ENCODE data around the gene SV2C. TPM values are rescaled to one million over a fixed set of nuclear protein-coding genes. Genes with fewer than 3 reads are reported as not detected.

Gene SV2C
- total RNA-seq, 1 donor from 2014 or later, result 3.4 TPM

- Histone ChIP-seq H3K27ac (no peak overlapping the region), H3K36me3 (no peaks in the 10 kb centered on the region), H3K4me3 (no peak overlapping the region), H3K9me3 (no peaks in the 10 kb centered on the region), H3K4me1 (no peaks in the 10 kb centered on the region), H3K27me3 (no peaks in the 10 kb centered on the region)
- TF ChIP-seq POLR2AphosphoS5 (IDR thresholded peaks at IDR 0.05; ENCODE audit: insufficient read depth in 1 of 2, low read depth in 1 of 2), result no peak
- no peak for TF ChIP-seq POLR2A (IDR thresholded peaks at IDR 0.05)
- TF ChIP-seq CTCF (IDR thresholded peaks at IDR 0.05), result no peak
- DNase-seq (ENCODE audit: extremely low spot score in 2 of 2), result no peak
- intact Hi-C loops (cut with DNase I), result no loop called here
These were observed 69.5 kb downstream of the SV2C start for GRCh38 chr5:76152700-76153099.

DNA sequence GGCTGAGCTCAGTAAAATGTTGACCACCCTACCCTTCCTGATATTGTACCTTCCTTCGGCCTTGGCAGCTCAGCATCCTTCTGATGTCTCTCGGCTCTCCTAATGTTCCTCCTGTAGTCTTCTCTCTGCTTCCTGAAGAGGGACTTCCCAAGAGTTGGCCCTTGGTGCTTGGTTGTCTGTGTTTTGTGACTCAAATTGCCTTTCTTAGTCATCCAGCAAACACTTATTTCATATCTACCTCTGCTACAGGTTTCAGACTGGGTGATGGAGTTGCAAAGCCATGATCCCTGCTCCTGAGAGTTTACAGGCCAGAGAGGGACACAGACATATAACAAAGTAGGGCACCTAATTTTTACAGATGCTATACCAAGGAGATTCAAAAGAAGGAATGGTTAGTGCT is 70.1 kb downstream of the SV2C start:
- no peaks in the 10 kb centered on the region for H3K36me3 ChIP-seq
- no peak overlapping the region for H3K4me3 ChIP-seq
- TF ChIP-seq POLR2AphosphoS5 (IDR thresholded peaks at IDR 0.05; ENCODE audit: insufficient read depth in 1 of 2, low read depth in 1 of 2), result no peak
- TF ChIP-seq CTCF (IDR thresholded peaks at IDR 0.05), result no peak
- no peak for TF ChIP-seq POLR2A (IDR thresholded peaks at IDR 0.05)
- no peaks in the 10 kb centered on the region for H3K27me3 ChIP-seq
- no peak for DNase-seq (ENCODE audit: extremely low spot score in 2 of 2)
- H3K27ac ChIP-seq, result no peak overlapping the region
- intact Hi-C loops (cut with DNase I), result no loop called here
- H3K4me1 ChIP-seq, result no peaks in the 10 kb centered on the region
- no peaks in the 10 kb centered on the region for H3K9me3 ChIP-seq

- no peak for DNase-seq (ENCODE audit: extremely low spot score in 2 of 2)
- TF ChIP-seq POLR2A (IDR thresholded peaks at IDR 0.05), result no peak
- TF ChIP-seq CTCF (IDR thresholded peaks at IDR 0.05), result no peak
- no peak for TF ChIP-seq POLR2AphosphoS5 (IDR thresholded peaks at IDR 0.05; ENCODE audit: insufficient read depth in 1 of 2, low read depth in 1 of 2)
- H3K27me3 ChIP-seq, result no peaks in the 10 kb centered on the region
- H3K27ac ChIP-seq, result no peak overlapping the region
- no peaks in the 10 kb centered on the region for H3K36me3 ChIP-seq
- intact Hi-C loops (cut with DNase I), result no loop called here
- no peaks in the 10 kb centered on the region for H3K4me1 ChIP-seq
- H3K4me3 ChIP-seq, result no peak overlapping the region
- H3K9me3 ChIP-seq, result no peaks in the 10 kb centered on the region
These were observed 71.0 kb downstream of the SV2C start for GRCh38 chr5:76154009-76154690.

- no peak overlapping the region for H3K4me3 ChIP-seq
- DNase-seq (ENCODE audit: extremely low spot score in 2 of 2), result no peak
- no peaks in the 10 kb centered on the region for H3K36me3 ChIP-seq
- H3K4me1 ChIP-seq, result no peaks in the 10 kb centered on the region
- TF ChIP-seq CTCF (IDR thresholded peaks at IDR 0.05) (no peak), POLR2A (IDR thresholded peaks at IDR 0.05) (no peak), POLR2AphosphoS5 (IDR thresholded peaks at IDR 0.05; ENCODE audit: insufficient read depth in 1 of 2, low read depth in 1 of 2) (no peak)
- no peak overlapping the region for H3K27ac ChIP-seq
- intact Hi-C loops (cut with DNase I), result no loop called here
- H3K27me3 ChIP-seq, result no peaks in the 10 kb centered on the region
- no peaks in the 10 kb centered on the region for H3K9me3 ChIP-seq
These were observed 72.4 kb downstream of the SV2C start for GRCh38 chr5:76155536-76155935.

DNA sequence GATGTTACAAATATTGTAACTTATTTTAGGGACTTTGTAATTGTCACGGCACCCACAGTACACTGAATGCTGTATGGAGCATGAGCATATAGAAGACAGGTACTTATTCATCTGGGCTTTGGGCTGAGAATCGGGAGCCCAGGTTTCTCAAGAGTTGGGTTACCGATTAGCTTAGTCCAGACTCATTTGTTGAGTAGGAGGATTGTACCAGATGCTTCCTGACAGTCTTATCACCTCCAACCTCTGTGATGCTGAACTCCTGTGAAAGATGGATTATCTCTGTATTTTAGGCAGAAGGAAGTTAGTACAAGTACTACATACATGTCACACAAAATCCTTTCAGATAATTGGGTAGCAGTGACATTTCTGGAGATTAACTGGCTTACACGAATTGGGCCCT is 79.2 kb downstream of the SV2C start:
- H3K36me3 ChIP-seq, result no peaks in the 10 kb centered on the region
- TF ChIP-seq POLR2A (IDR thresholded peaks at IDR 0.05) (no peak), CTCF (IDR thresholded peaks at IDR 0.05) (no peak), POLR2AphosphoS5 (IDR thresholded peaks at IDR 0.05; ENCODE audit: insufficient read depth in 1 of 2, low read depth in 1 of 2) (no peak)
- DNase-seq (ENCODE audit: extremely low spot score in 2 of 2), result no peak
- H3K27ac ChIP-seq, result no peak overlapping the region
- no peaks in the 10 kb centered on the region for H3K9me3 ChIP-seq
- H3K4me3 ChIP-seq, result no peak overlapping the region
- intact Hi-C loops (cut with DNase I), result no loop called here
- H3K4me1 ChIP-seq, result no peaks in the 10 kb centered on the region
- H3K27me3 ChIP-seq, result no peaks in the 10 kb centered on the region

Data from vagina (tissue), 2 donors.